Body of pancreas (tissue), 4 donors: ENCODE data around the gene ARFRP1.

Source experiments
- POLR2A ChIP-seq, 3 donors: fragments of 450-650 bp; IDR thresholded peaks; one replicate each; pipeline ENCODE4 v1.6.1; 2016; ENCODE audit warnings: antibody characterized with exemption in 3 of 3, mild to moderate bottlenecking in 2 of 3
- TF ChIP-seq, protein P1 (sequence below), 7 experiments: fragments of 450-650 bp in 4 of 7; fragments of 200-600 bp in 3 of 7; sonication (generic) in 3 of 7; IDR thresholded peaks; one replicate each; pipeline ENCODE4 v1.5.1; 2016 to 2019; ENCODE audit warnings: antibody characterized with exemption in 7 of 7

DNA sequence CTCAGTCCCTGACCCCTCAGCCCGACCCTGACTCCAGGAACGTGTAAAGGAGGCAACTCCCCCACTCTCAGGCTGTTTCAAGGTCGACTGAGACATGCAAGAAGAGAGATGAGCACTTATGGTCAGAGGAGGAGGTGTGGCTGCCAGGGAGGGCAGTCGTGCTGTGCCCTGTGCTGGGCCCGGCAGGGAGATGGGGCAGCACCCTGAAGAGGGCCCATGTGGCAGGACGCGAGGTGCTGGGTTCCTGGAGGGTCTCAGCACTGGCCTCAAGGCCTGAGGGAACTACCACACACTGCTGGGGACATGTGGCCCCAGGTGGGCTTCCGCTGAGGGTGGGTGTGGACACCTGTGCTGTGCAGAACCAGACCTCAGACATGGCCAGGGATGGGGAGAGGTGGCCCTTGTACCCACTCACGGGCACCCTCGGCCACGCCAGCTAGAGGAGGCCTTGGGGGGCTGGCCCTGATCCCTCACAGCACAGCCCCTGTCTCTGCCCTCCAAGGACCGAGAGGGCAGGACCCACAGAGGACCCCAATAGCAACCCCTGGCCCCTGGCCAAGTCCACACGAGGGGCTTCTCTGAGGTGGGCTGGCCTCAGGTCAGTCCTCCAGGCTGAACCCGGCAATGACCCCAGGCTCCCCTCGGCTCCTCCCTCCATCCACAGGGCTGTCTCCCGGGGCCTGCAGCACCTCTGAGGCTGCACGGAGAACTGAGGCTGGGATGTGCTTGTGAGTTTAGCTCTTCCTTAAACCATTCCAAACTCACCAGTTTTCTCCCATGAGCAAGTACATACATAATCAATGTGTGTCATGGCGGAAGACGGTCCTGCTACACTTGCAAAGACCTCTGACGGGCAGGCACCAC, 40.5 kb upstream of the ARFRP1 start:
- no peak for TF ChIP-seq POLR2A (IDR thresholded peaks at IDR 0.05)
- TF ChIP-seq, protein P1, sequence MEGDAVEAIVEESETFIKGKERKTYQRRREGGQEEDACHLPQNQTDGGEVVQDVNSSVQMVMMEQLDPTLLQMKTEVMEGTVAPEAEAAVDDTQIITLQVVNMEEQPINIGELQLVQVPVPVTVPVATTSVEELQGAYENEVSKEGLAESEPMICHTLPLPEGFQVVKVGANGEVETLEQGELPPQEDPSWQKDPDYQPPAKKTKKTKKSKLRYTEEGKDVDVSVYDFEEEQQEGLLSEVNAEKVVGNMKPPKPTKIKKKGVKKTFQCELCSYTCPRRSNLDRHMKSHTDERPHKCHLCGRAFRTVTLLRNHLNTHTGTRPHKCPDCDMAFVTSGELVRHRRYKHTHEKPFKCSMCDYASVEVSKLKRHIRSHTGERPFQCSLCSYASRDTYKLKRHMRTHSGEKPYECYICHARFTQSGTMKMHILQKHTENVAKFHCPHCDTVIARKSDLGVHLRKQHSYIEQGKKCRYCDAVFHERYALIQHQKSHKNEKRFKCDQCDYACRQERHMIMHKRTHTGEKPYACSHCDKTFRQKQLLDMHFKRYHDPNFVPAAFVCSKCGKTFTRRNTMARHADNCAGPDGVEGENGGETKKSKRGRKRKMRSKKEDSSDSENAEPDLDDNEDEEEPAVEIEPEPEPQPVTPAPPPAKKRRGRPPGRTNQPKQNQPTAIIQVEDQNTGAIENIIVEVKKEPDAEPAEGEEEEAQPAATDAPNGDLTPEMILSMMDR (IDR thresholded peaks at IDR 0.05): no peak
